Right cardiac atrium (tissue), 5 donors: ENCODE data around the gene OBP2B. TPM values are rescaled to one million over a fixed set of nuclear protein-coding genes. Genes with fewer than 3 reads are reported as not detected.
"Not testable (repeated sequence)": the region's sequence is repeated elsewhere in the genome, so short reads cannot be mapped to it uniquely, and the experiment has no call there.

Experiments used
- ATAC-seq, 2 donors: fragments of 200-7000 bp; cut with Tn5 transposase; one replicate each; pipeline versions ENCODE4 v1.8.0 to v1.9.1; 2020; ENCODE audit warnings: moderate library complexity in 2 of 2, mild to moderate bottlenecking in 1 of 2
- DNase-seq, 3 donors: peaks; one replicate each; pipeline ENCODE4 v3.0.0-alpha.2; 2020
- H3K27ac ChIP-seq: one replicate; pipeline ENCODE4 v1.5.1; 2013; ENCODE audit warnings: mild to moderate bottlenecking, low read length, control low read depth, moderate library complexity
- H3K27me3 ChIP-seq: one replicate; pipeline ENCODE4 v1.6.1; 2013; ENCODE audit not compliant: control insufficient read depth, insufficient read depth
- H3K4me1 ChIP-seq: one replicate; pipeline ENCODE4 v1.6.1; 2013; ENCODE audit warnings: low read length; ENCODE audit not compliant: control insufficient read depth, insufficient read depth
- H3K4me3 ChIP-seq: one replicate; pipeline ENCODE4 v1.5.1; 2013; ENCODE audit warnings: low read length, control low read depth
- H3K9me3 ChIP-seq: one replicate; pipeline ENCODE4 v1.6.1; 2013; ENCODE audit warnings: low read length; ENCODE audit not compliant: control insufficient read depth
- WGBS: extraction: QIAGEN DNeasy Blood & Tissue Kit; methylation state at CpG from one replicate; pipeline ENCODE4 v1.1.7; 2013; 5-methylcytosine and 5-hydroxymethylcytosine counted together
- intact Hi-C, 4 donors: fragments of 100-400 bp; cut with DNase I; formaldehyde crosslinking; loops; one replicate each; pipeline versions ENCODE4 v1.11.0 to v1.14.0; 2022 to 2023
- polyA plus RNA-seq: library from polyadenylated mRNA; stranded (reverse); fragments of 200-250 nt; gene quantifications from one replicate; pipeline ENCODE4 v1.2.3, GENCODE V29; 2013
- total RNA-seq, 4 donors: library from RNA; stranded (reverse); fragmentation: NEBNext Ultra II Directional; extraction: Animal tissue kit (Norgen Biotek cat#: 25700); gene quantifications; one replicate each; pipeline ENCODE4 v1.2.1, GENCODE V29; 2021
- donor health status: healthy with polysubstance abuse.
- donor health status: DM: no; HTN: yes; CAD: no.
- donor health status: DM: no; HTN: no; CAD: no.
- donor health status: DM: no; HTN: yes; CAD: no; lungs with severe emphysema.
- donor health status: DM: yes; HTN: yes; CAD: no.

Gene OBP2B
- total and polyA plus RNA-seq, 5 donors: not detected

DNA sequence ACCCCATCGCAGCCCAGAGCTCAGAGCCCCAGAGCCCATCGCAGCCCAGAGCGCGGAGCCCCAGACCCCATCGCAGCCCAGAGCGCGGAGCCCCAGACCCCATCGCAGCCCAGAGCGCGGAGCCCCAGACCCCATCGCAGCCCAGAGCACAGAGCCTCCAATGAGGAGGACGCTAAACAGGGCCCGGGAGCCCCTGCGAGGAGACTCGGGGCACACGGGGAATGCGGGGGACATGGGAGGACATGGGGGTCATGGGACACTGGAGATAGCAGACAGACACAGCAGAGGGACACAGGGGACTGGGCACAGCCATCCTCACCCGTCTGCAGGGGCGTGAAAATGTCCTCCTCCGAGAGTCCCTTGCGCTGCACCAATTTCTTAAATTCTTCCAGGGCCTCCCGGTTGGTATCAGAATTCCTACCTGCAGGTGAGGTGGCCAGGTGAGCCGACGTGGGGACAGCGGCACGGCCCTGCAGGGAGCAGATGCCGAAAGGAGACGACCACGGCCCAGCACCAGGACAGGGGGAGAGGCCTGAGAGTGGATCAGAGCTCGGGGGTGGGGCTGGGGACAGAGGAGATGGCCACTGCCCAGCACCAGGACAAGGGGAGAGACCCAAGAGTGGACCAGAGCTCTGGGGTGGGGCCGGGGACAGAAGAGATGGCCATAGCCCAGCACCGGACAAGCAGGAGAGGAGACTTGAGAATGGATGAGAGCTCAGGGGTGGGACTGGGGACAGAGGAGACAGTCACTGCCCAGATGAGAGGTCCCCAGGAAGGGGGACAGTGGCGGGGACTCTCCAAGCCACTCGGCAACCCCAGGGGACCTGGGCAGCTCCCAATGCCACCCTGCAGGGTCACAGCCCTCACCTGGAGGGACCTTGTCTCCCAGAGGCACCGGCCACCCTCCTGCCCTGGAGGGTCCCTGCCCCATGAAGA, 2.8 kb downstream of the OBP2B start:
- H3K27me3 ChIP-seq: no peaks in the 10 kb centered on the region
- no peak overlapping the region for H3K4me3 ChIP-seq
- H3K4me1 ChIP-seq: no peaks in the 10 kb centered on the region
- ATAC-seq (no peak), DNase-seq (peak in 1 of 3 donors; percentile 26)
- H3K27ac ChIP-seq: no peak overlapping the region
- WGBS: 77% methylated on average over 35 of the region's 35 CpGs
- no peaks in the 10 kb centered on the region for H3K9me3 ChIP-seq
- intact Hi-C loops: no loop called here

DNA sequence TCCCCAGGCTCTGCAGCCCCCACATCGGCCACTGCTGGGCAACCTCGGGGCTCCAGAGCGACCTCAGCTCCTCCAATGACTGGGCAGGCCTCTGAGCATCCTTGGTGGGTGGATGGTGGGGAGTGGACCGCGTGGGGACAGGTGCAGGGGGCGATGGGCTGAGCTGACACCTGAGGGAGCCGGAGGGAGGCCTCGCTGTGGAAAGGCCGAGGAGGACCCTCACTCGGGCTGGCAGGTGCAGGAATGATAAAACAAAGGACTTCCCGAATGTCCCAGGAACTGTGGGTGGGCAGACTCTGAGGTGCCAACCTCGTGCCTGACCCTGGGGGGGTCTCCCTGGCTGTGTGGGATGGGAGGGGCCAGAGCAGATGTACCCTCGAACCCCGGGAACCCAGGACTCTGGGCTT, 3.6 kb downstream of the OBP2B start:
- H3K27me3 ChIP-seq, H3K4me3 ChIP-seq, H3K27ac ChIP-seq, H3K9me3 ChIP-seq, intact Hi-C loops, ATAC-seq, H3K4me1 ChIP-seq: not testable (repeated sequence)
- DNase-seq: peak in 1 of 3 donors; percentile 4
- WGBS: 74% methylated on average over 14 of the region's 14 CpGs

DNA sequence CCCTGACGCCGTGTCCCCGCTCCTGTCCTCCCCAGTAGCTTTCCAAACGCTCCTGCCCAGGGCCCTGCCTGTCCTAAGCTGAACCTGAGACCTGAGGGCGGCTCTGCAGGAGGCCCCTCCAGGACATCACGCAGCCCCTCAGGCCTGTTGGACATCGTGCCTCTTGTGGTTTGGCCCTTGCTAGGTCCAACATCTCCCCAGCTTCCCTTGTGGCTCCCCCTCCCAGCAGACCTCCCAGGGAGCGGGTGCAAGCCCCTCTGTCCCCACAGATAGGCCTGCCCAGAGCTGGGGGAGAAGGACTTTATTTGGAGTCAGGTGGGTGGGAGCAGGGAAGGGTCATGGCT, 4.1 kb downstream of the OBP2B start:
- Histone ChIP-seq H3K27ac (no peak overlapping the region), H3K9me3 (no peaks in the 10 kb centered on the region), H3K4me3 (no peak overlapping the region), H3K27me3 (no peaks in the 10 kb centered on the region), H3K4me1 (no peaks in the 10 kb centered on the region)
- peak in 1 of 3 donors; percentile 10 for DNase-seq
- 80% methylated on average over 8 of the region's 8 CpGs for WGBS
- no peak for ATAC-seq
- intact Hi-C loops: no loop called here

DNA sequence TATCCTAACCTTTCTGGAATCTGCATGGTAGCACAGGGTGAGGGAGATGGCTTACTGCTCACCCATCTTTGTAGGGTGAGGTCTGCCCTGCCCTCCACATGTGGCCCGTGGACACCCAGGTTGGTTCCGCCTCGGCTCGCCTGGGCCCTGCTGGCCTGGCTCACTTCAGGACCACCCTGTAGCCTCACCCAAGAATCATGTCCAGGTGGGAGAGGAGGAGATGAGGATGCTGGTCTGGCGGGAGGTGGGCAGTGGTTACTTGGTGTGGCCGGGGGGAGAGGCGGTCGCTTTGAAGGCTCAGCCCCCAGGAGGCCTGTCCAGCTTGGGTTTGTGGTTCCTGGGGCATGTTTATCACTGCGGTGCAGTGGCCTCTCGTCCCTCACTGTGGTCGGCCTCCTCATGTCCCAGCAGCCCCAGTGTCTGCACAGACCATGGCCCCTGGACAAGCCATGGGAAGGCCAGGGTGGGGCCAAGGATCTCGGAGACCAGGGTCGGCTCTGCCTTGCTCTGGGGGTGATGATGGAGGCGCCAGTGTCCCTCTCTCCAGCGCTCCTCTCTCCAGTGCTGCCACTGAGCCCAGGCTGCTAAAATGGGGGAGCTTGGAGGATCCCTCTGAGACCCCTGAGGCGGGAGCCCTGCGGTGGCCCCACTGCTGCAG, 4.6 kb downstream of the OBP2B start:
- peak in 1 of 3 donors; percentile 10 for DNase-seq

DNA sequence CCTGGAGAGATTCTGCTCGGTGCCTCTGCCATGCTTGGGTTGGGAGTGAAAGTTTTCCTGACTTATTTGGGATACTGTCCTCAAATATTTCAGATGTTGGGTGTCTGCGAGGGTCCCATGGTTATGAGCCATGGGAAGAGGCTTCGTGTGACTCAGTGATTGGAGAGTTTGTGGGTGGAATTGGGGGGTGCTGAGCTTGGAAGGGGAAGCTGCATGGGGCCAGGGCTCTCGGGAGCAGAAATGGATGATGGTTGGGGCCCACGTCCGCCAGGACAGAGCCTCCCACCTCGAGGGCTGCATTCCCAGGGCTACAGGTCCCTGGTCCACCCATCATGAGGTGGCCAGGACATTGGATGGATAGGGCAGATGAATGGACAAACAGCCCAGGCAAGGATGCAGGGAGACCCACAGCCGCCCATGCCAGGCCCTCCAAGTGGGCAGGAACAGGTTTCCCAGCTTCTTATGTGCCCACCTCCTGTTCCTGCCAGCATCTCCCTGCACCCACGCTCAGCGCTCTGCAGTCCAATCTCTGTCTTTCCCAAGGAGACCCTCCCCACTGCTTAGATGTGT, 5.5 kb downstream of the OBP2B start:
- H3K4me1 ChIP-seq: no peaks in the 10 kb centered on the region
- DNase-seq: no peak
- H3K27ac ChIP-seq: no peak overlapping the region
- 74% methylated on average over 10 of the region's 10 CpGs for WGBS
- no peak overlapping the region for H3K4me3 ChIP-seq
- intact Hi-C loops: no loop called here
- ATAC-seq: no peak
- H3K27me3 ChIP-seq: no peaks in the 10 kb centered on the region
- no peaks in the 10 kb centered on the region for H3K9me3 ChIP-seq

More for the DNA sequence above, 4.6 kb downstream of the OBP2B start:
- intact Hi-C loops: no loop called here
- Histone ChIP-seq H3K4me3 (no peak overlapping the region), H3K9me3 (no peaks in the 10 kb centered on the region), H3K4me1 (no peaks in the 10 kb centered on the region), H3K27ac (no peak overlapping the region), H3K27me3 (no peaks in the 10 kb centered on the region)
- 81% methylated on average over 17 of the region's 17 CpGs for WGBS
- ATAC-seq: no peak

DNA sequence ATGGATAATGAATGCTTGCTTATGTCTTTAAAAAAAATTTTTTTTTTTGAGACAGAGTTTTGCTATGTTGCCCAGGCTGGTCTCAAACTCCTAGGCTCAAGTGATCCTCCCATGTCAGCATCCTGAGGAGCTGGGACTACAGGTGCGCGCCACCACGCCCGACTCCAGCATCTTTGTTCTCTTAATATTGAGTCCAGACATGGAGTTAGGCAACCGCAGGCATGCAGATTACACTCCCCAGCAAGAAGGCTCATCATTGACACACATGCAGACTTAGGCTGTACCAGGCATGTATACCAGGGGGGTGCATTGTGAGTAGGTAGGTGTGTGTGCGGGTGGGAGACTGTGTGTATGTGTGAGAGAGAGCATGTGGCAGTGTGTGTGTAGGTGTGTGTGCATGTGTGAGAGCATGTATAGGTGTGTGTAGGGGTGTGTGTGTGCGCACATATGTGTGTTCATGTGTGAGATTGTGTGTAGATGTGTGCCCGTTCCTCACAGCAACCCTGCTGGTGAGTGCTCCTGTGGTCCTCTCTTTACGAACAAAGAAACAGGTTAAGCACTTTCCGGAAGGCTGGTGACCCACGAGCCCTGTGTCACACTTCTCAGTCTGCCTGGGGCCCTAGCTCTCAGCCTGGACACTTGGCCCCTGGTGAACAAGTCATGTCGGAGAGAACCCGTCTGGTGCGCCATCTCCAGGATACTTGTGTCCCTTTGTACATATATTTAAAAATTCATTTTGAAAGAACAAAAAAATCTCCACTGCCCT, 6.2 kb downstream of the OBP2B start:
- H3K27me3 ChIP-seq: no peaks in the 10 kb centered on the region
- no peak for ATAC-seq
- DNase-seq: no peak
- H3K27ac ChIP-seq: no peak overlapping the region
- H3K4me1 ChIP-seq: no peaks in the 10 kb centered on the region
- 87% methylated on average over 14 of the region's 14 CpGs for WGBS
- H3K4me3 ChIP-seq: no peak overlapping the region
- intact Hi-C loops: no loop called here
- no peaks in the 10 kb centered on the region for H3K9me3 ChIP-seq

DNA sequence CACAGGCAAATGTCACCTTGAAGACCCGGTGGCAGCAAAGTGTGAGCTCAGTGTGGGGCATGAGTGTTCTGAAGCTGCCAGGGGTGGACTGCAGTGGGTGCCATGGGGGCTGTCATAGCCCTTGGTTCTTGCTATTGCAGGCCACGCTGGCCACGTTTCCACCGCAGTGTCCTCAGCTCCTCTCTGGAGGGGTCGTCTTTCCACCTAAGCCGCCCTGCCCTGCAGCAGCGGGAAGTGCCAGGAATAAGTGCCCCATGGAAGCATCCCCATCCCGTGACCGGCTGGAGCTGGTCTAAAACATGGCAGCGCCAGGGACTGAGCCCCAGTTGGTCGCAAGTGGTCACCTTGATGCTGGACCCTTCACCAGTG, 6.9 kb downstream of the OBP2B start:
- no peak for DNase-seq
- H3K27ac ChIP-seq: no peak overlapping the region
- no peaks in the 10 kb centered on the region for H3K27me3 ChIP-seq
- H3K4me1 ChIP-seq: no peaks in the 10 kb centered on the region
- no peak for ATAC-seq
- no peak overlapping the region for H3K4me3 ChIP-seq
- 84% methylated on average over 11 of the region's 11 CpGs for WGBS
- no peaks in the 10 kb centered on the region for H3K9me3 ChIP-seq
- intact Hi-C loops: no loop called here

DNA sequence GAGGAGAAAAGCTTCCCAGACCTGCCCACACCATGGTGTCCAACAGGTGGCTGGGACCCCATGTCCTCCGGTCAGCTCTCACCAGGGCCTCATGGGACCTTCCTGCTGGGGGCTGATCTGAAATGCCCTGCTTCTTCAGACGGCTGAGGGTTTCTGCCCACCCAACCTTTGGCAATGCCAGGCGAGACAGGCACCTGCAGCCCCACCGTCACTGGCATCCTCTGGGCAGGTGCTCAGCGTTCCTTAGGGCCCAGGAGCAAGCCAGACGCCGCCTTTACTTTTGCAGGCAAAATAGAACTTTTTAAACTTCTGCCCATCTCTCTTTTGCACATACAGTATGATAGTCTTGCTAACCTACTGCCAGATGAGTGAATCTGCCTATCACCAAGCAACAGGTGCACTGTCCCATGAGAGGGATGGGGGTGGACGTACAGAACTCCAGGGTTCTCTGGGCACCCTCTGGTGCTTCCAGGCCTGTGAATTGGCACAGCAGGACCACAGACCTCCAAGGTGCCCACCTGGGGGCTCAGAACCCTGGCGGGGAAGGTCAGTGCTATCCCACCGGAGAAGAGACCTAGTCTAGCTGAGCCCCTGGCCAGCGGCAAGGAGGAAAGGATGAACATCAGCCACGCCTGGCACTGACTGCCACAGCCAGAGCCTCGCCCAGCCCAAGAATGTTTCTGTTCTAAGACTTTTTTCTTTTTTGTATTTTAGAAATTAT, 7.5 kb downstream of the OBP2B start:
- Histone ChIP-seq H3K4me3 (no peak overlapping the region), H3K27ac (no peak overlapping the region), H3K9me3 (no peaks in the 10 kb centered on the region), H3K27me3 (no peaks in the 10 kb centered on the region), H3K4me1 (no peaks in the 10 kb centered on the region)
- WGBS: 78% methylated on average over 13 of the region's 13 CpGs
- no peak for DNase-seq
- intact Hi-C loops: no loop called here
- no peak for ATAC-seq

DNA sequence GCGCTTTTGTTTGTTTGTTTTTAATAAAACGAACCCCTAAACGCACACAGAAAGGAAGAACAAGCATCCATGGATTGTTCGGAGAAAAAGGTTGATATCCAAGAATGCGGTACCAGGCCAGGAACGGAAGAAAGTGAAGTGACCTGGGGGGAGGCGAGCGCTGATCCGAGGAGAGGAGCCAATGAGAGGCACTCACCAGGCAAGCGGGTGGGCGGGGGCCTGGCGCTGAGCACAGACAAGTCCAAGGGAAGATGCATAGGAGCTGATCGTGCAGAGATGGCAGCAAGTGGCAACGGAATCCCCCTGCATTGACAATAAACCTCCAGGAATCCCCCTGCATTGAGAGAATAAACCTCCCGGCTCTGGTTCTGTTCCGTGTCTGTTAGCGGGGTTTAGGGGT, 8.4 kb downstream of the OBP2B start:
- no peak overlapping the region for H3K4me3 ChIP-seq
- H3K27me3 ChIP-seq: no peaks in the 10 kb centered on the region
- no peaks in the 10 kb centered on the region for H3K4me1 ChIP-seq
- intact Hi-C loops: no loop called here
- WGBS: 90% methylated on average over 17 of the region's 17 CpGs
- ATAC-seq (no peak), DNase-seq (no peak)
- H3K9me3 ChIP-seq: no peaks in the 10 kb centered on the region
- H3K27ac ChIP-seq: no peak overlapping the region

DNA sequence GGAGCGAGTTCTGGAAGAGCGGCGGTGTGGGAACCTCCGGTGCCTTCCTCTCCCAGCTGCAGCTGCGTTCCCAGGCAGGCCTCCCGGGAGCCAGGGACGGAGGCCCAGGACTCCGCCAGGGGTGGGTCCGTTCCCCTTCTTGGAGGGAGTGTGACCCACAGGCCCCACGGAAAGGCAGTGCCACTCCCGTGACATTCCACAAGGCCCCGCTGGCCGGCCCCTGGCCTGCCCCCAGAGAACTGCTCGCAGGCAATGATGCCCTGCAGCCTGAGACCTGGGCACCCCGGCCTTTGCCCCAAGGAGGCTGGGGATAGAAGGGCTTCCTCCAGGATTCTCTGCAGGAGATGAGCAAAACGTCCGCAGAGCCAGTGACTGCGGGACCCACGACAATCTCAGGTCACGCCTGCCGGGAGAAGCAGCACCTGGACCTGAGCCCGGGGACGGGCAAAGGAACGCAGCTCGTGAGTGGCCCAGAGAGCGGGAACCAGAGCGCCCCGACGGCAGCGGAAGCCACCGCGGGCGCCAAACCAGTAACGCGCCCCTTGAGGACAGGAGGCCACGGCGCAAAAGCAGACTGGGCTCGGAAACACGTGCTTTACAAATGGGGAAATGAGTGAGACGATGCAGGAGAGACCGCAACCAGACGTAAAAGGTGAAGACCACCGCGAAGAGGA, 9.3 kb downstream of the OBP2B start:
- Histone ChIP-seq H3K4me3 (no peak overlapping the region), H3K27ac (no peak overlapping the region), H3K27me3 (no peaks in the 10 kb centered on the region), H3K4me1 (no peaks in the 10 kb centered on the region), H3K9me3 (peaks cover 1% of the 10 kb centered on the region)
- peak; percentile 57 to 79 for ATAC-seq
- WGBS: 46% methylated on average over 44 of the region's 44 CpGs
- DNase-seq: peak; percentile 52 to 80 (median 80)
- intact Hi-C loops: no loop called here
